Measurements from ENCODE around the gene SLC35A1. TPM values are rescaled to one million over a fixed set of nuclear protein-coding genes. Genes with fewer than 3 reads are reported as not detected.
A peak's percentile ranks its signal among the peaks of the same experiment; 100 is the strongest.

The SLC35A1 gene
- total and polyA plus RNA-seq, 3 donors from 2014 or later = 16.5 to 20.2 (median 17.2) TPM

GRCh38 chr6:87538510-87539260 is 65.9 kb downstream of the SLC35A1 start:
- intact Hi-C loops (cut with DNase I; ENCODE audit: low total_unique reads) = no loop called here
- Histone ChIP-seq H3K36me3 (ENCODE audit: low read depth, missing control alignments) (no peaks in the 10 kb centered on the region), H3K4me3 (no peak overlapping the region), H3K4me1 (no peaks in the 10 kb centered on the region), H3K27me3 (no peaks in the 10 kb centered on the region), H3K9me3 (no peaks in the 10 kb centered on the region), H3K27ac (no peak overlapping the region)
- no peak for DNase-seq
- TF ChIP-seq, protein P1, sequence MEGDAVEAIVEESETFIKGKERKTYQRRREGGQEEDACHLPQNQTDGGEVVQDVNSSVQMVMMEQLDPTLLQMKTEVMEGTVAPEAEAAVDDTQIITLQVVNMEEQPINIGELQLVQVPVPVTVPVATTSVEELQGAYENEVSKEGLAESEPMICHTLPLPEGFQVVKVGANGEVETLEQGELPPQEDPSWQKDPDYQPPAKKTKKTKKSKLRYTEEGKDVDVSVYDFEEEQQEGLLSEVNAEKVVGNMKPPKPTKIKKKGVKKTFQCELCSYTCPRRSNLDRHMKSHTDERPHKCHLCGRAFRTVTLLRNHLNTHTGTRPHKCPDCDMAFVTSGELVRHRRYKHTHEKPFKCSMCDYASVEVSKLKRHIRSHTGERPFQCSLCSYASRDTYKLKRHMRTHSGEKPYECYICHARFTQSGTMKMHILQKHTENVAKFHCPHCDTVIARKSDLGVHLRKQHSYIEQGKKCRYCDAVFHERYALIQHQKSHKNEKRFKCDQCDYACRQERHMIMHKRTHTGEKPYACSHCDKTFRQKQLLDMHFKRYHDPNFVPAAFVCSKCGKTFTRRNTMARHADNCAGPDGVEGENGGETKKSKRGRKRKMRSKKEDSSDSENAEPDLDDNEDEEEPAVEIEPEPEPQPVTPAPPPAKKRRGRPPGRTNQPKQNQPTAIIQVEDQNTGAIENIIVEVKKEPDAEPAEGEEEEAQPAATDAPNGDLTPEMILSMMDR (IDR thresholded peaks at IDR 0.05) = no peak
- 90 to 96% methylated on average over 1 of the region's 1 CpG for WGBS, 2 donors

DNA sequence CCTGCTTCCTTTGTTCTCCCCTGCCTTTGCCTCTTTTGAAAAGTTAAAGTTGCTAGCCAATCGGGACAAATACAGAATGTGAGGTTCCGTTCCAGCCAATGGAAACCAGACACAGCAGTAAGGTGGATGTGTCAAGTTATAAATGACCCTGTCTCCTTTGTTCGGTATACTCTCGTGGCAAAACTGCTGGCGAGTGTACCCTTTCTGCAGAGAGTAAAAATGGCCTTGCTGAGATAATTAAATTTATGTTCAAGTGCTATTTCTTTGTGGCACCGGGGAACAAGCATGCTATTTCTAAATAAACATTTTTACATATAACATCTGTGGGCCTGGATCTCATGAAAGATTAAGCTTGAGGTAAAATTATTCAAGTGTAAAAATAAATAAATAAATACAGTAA is 66.8 kb downstream of the SLC35A1 start:
- no peak overlapping the region for H3K4me3 ChIP-seq
- no peaks in the 10 kb centered on the region for H3K36me3 ChIP-seq (ENCODE audit: low read depth, missing control alignments)
- no peaks in the 10 kb centered on the region for H3K27me3 ChIP-seq
- 89 to 90% methylated on average over 6 of the region's 6 CpGs for WGBS, 2 donors
- H3K27ac ChIP-seq = no peak overlapping the region
- no peaks in the 10 kb centered on the region for H3K9me3 ChIP-seq
- no peak for DNase-seq
- no peaks in the 10 kb centered on the region for H3K4me1 ChIP-seq
- TF ChIP-seq, protein P1 (IDR thresholded peaks at IDR 0.05) = no peak
- no peak for TF ChIP-seq POLR2A (IDR thresholded peaks at IDR 0.05)
- intact Hi-C loops (cut with DNase I; ENCODE audit: low total_unique reads) = no loop called here

- no peak for TF ChIP-seq POLR2A (IDR thresholded peaks at IDR 0.05)
- TF ChIP-seq, protein P1 (IDR thresholded peaks at IDR 0.05) = no peak
- Histone ChIP-seq H3K4me3 (no peak overlapping the region), H3K27me3 (no peaks in the 10 kb centered on the region), H3K9me3 (no peaks in the 10 kb centered on the region), H3K36me3 (ENCODE audit: low read depth, missing control alignments) (no peaks in the 10 kb centered on the region), H3K4me1 (no peaks in the 10 kb centered on the region), H3K27ac (peak overlapping the region in 1 of 2 donors; percentile 26)
- 21 to 38% methylated on average over 4 of the region's 4 CpGs for WGBS, 2 donors
- no peak for DNase-seq
- intact Hi-C loops (cut with DNase I; ENCODE audit: low total_unique reads) = no loop called here
These were observed 67.8 kb downstream of the SLC35A1 start for GRCh38 chr6:87540539-87540938.

- H3K27me3 ChIP-seq = no peaks in the 10 kb centered on the region
- no peak for TF ChIP-seq POLR2A (IDR thresholded peaks at IDR 0.05)
- TF ChIP-seq, protein P1 (IDR thresholded peaks at IDR 0.05) = no peak
- no peaks in the 10 kb centered on the region for H3K36me3 ChIP-seq (ENCODE audit: low read depth, missing control alignments)
- DNase-seq = no peak
- H3K4me1 ChIP-seq = no peaks in the 10 kb centered on the region
- no peaks in the 10 kb centered on the region for H3K9me3 ChIP-seq
- WGBS, 2 donors = 65 to 68% methylated on average over 1 of the region's 1 CpG
- intact Hi-C loops (cut with DNase I; ENCODE audit: low total_unique reads) = no loop called here
- H3K27ac ChIP-seq = peak overlapping the region in 1 of 2 donors; percentile 26
- H3K4me3 ChIP-seq = no peak overlapping the region
These were observed 68.3 kb downstream of the SLC35A1 start for GRCh38 chr6:87541041-87541440.

- TF ChIP-seq, protein P1 (IDR thresholded peaks at IDR 0.05) = no peak
- TF ChIP-seq POLR2A (IDR thresholded peaks at IDR 0.05) = no peak
- no peaks in the 10 kb centered on the region for H3K4me1 ChIP-seq
- no peaks in the 10 kb centered on the region for H3K27me3 ChIP-seq
- 53 to 73% methylated on average over 2 of the region's 2 CpGs for WGBS, 2 donors
- DNase-seq = no peak
- H3K27ac ChIP-seq = no peak overlapping the region
- H3K4me3 ChIP-seq = no peak overlapping the region
- H3K9me3 ChIP-seq = no peaks in the 10 kb centered on the region
- no peaks in the 10 kb centered on the region for H3K36me3 ChIP-seq (ENCODE audit: low read depth, missing control alignments)
- intact Hi-C loops (cut with DNase I; ENCODE audit: low total_unique reads) = no loop called here
These were observed 69.0 kb downstream of the SLC35A1 start for GRCh38 chr6:87541744-87542143.

Measured in testis (tissue), 3 donors.